HG03159 (cell line): Measurements from ENCODE around the gene INTS6.

Experiments used
- ATAC-seq: cut with Tn5 transposase; IDR thresholded peaks from one replicate; pipeline ENCODE4 v1.9.1; 2021; ENCODE audit warnings: mild to moderate bottlenecking, moderate library complexity; ENCODE audit not compliant: unreplicated experiment

INTS6 gene

GRCh38 chr13:51455532-51455931, 2.7 kb upstream of the INTS6 start:
- ATAC-seq: no peak

GRCh38 chr13:51453959-51454703, 1.3 kb upstream of the INTS6 start:
- ATAC-seq: no peak

- ATAC-seq: peak; percentile 38
These were observed 547 bp upstream of the INTS6 start for GRCh38 chr13:51453207-51453958.

GRCh38 chr13:51451467-51452360, 1.1 kb downstream of the INTS6 start:
- ATAC-seq: peak; percentile 30

GRCh38 chr13:51451134-51451466, 1.7 kb downstream of the INTS6 start:
- no peak for ATAC-seq

- no peak for ATAC-seq
These were observed 3.8 kb downstream of the INTS6 start for GRCh38 chr13:51449018-51449417.

GRCh38 chr13:51444922-51445321, 7.9 kb downstream of the INTS6 start:
- no peak for ATAC-seq

GRCh38 chr13:51440381-51440780, 12.5 kb downstream of the INTS6 start:
- ATAC-seq: no peak

- ATAC-seq: no peak
These were observed 15.2 kb downstream of the INTS6 start for GRCh38 chr13:51437550-51438127.

GRCh38 chr13:51435002-51435578, 17.7 kb downstream of the INTS6 start:
- no peak for ATAC-seq

- no peak for ATAC-seq
These were observed 20.3 kb downstream of the INTS6 start for GRCh38 chr13:51432576-51432975.

- no peak for ATAC-seq
These were observed 25.9 kb downstream of the INTS6 start for GRCh38 chr13:51426982-51427381.

GRCh38 chr13:51425410-51426042, 27.3 kb downstream of the INTS6 start:
- no peak for ATAC-seq

- ATAC-seq: no peak
These were observed 29.1 kb downstream of the INTS6 start for GRCh38 chr13:51423766-51424165.

- no peak for ATAC-seq
These were observed 30.4 kb downstream of the INTS6 start for GRCh38 chr13:51422484-51422883.

GRCh38 chr13:51420681-51421490, 31.9 kb downstream of the INTS6 start:
- no peak for ATAC-seq

GRCh38 chr13:51419001-51419636, 33.7 kb downstream of the INTS6 start:
- peak; percentile 52 for ATAC-seq

- ATAC-seq: no peak
These were observed 35.1 kb downstream of the INTS6 start for GRCh38 chr13:51417716-51418115.

- ATAC-seq: no peak
These were observed 36.7 kb downstream of the INTS6 start for GRCh38 chr13:51416107-51416506.
